Body of pancreas (tissue), 4 donors: ENCODE measurements around the gene FAM204A. TPM values are rescaled to one million over a fixed set of nuclear protein-coding genes. Genes with fewer than 3 reads are reported as not detected.
A peak's percentile ranks its signal among the peaks of the same experiment; 100 is the strongest.

Experiments
- ATAC-seq: fragments of 150-250 bp; one replicate; pipeline ENCODE4 v1.9.1; 2016
- DNase-seq, 4 donors: peaks; one replicate each; pipeline ENCODE4 v3.0.0-alpha.2; 2019
- H3K27ac ChIP-seq, 4 donors: fragments of 200-600 bp; sonication (generic); 1 replicate in 3 of 4; 2 replicates in 1 of 4; pipeline versions ENCODE4 v1.5.1 to v1.6.1; 2016 to 2019; ENCODE audit warnings: mild to moderate bottlenecking in 1 of 4, mixed read lengths in 1 of 4, moderate library complexity in 1 of 4
- H3K27me3 ChIP-seq, 2 donors: fragments of 200-600 bp; sonication (generic); one replicate each; pipeline ENCODE4 v1.6.0; 2016; ENCODE audit warnings: mild to moderate bottlenecking in 1 of 2
- H3K36me3 ChIP-seq, 2 donors: fragments of 200-600 bp; sonication (generic); replicated peaks in 1 of 2; 2 replicates each; pipeline ENCODE4 v1.5.1; 2016; ENCODE audit warnings: low read depth in 2 of 2; ENCODE audit not compliant: insufficient read depth in 1 of 2
- H3K4me1 ChIP-seq: fragments of 200-600 bp; sonication (generic); one replicate; pipeline ENCODE4 v1.6.0; 2016
- H3K4me3 ChIP-seq, 2 donors: fragments of 200-600 bp; sonication (generic); 1 replicate in 1 of 2; 2 replicates in 1 of 2; pipeline ENCODE4 v1.5.1; 2016 to 2019
- H3K9me3 ChIP-seq, 3 donors: fragments of 200-600 bp; sonication (generic); 1 replicate in 2 of 3; 2 replicates in 1 of 3; pipeline ENCODE4 v1.5.1; 2016
- CTCF ChIP-seq, 7 experiments: fragments of 450-650 bp in 4 of 7; fragments of 200-600 bp in 3 of 7; sonication (generic) in 3 of 7; IDR thresholded peaks; one replicate each; pipeline ENCODE4 v1.5.1; 2016 to 2019; ENCODE audit warnings: antibody characterized with exemption in 7 of 7
- POLR2A ChIP-seq, 3 donors: fragments of 450-650 bp; IDR thresholded peaks; one replicate each; pipeline ENCODE4 v1.6.1; 2016; ENCODE audit warnings: antibody characterized with exemption in 3 of 3, mild to moderate bottlenecking in 2 of 3
- WGBS, 2 donors: methylation state at CpG; one replicate each; pipeline ENCODE4 v1.1.5; 2017; 5-methylcytosine and 5-hydroxymethylcytosine counted together
- intact Hi-C: fragments of 100-400 bp; cut with DNase I; formaldehyde crosslinking; loops from one replicate; pipeline ENCODE4 v1.15.1; 2023
- total RNA-seq, 2 donors: library from RNA; depleted of rRNA; stranded (reverse); fragments of >200 nt; gene quantifications; one replicate each; pipeline ENCODE4 v1.1.0, GENCODE V29; 2016

The FAM204A gene
- total RNA-seq, 2 donors from 2014 or later = 8.6 to 57.4 TPM

- H3K9me3 ChIP-seq = no peaks in the 10 kb centered on the region
- TF ChIP-seq CTCF (IDR thresholded peaks at IDR 0.05) (peak; percentile 11 to 46 (median 34)), POLR2A (IDR thresholded peaks at IDR 0.05) (no peak)
- H3K36me3 ChIP-seq = no peaks in the 10 kb centered on the region
- intact Hi-C loops = no loop called here
- no peaks in the 10 kb centered on the region for H3K27me3 ChIP-seq
- ATAC-seq (no peak), DNase-seq (peak; percentile 39 to 58 (median 46))
- no peaks in the 10 kb centered on the region for H3K4me1 ChIP-seq
- H3K4me3 ChIP-seq = no peak overlapping the region
- 24 to 25% methylated on average over 4 of the region's 4 CpGs for WGBS, 2 donors
- H3K27ac ChIP-seq = no peak overlapping the region
These were observed 82.7 kb downstream of the FAM204A start for GRCh38 chr10:118259288-118259906.

GRCh38 chr10:118258285-118258684 lies 83.8 kb downstream of the FAM204A start:
- Histone ChIP-seq H3K27ac (no peak overlapping the region), H3K27me3 (no peaks in the 10 kb centered on the region), H3K4me1 (no peaks in the 10 kb centered on the region), H3K36me3 (no peaks in the 10 kb centered on the region), H3K9me3 (no peaks in the 10 kb centered on the region), H3K4me3 (no peak overlapping the region)
- 53 to 60% methylated on average over 3 of the region's 3 CpGs for WGBS, 2 donors
- intact Hi-C loops = no loop called here
- ATAC-seq = no peak
- no peak for DNase-seq
- TF ChIP-seq POLR2A (IDR thresholded peaks at IDR 0.05) (no peak), CTCF (IDR thresholded peaks at IDR 0.05) (no peak)

- Histone ChIP-seq H3K4me1 (no peaks in the 10 kb centered on the region), H3K4me3 (no peak overlapping the region), H3K27me3 (no peaks in the 10 kb centered on the region), H3K9me3 (no peaks in the 10 kb centered on the region), H3K27ac (no peak overlapping the region), H3K36me3 (no peaks in the 10 kb centered on the region)
- intact Hi-C loops = no loop called here
- TF ChIP-seq POLR2A (IDR thresholded peaks at IDR 0.05) (no peak), CTCF (IDR thresholded peaks at IDR 0.05) (no peak)
- 38 to 42% methylated on average over 7 of the region's 7 CpGs for WGBS, 2 donors
- DNase-seq (no peak), ATAC-seq (no peak)
These were observed 85.1 kb downstream of the FAM204A start for GRCh38 chr10:118256825-118257570.

GRCh38 chr10:118256209-118256608 lies 85.9 kb downstream of the FAM204A start:
- no peak for DNase-seq
- TF ChIP-seq POLR2A (IDR thresholded peaks at IDR 0.05) (no peak), CTCF (IDR thresholded peaks at IDR 0.05) (no peak)
- no peak for ATAC-seq
- Histone ChIP-seq H3K4me3 (no peak overlapping the region), H3K27ac (no peak overlapping the region), H3K9me3 (no peaks in the 10 kb centered on the region), H3K27me3 (no peaks in the 10 kb centered on the region), H3K36me3 (no peaks in the 10 kb centered on the region), H3K4me1 (no peaks in the 10 kb centered on the region)
- intact Hi-C loops = no loop called here
- 56 to 74% methylated on average over 5 of the region's 5 CpGs for WGBS, 2 donors
